HG02943 (cell line): Measurements from ENCODE around the gene WDR86.

Experiments used
- ATAC-seq: cut with Tn5 transposase; IDR thresholded peaks from one replicate; pipeline ENCODE4 v1.9.1; 2021; ENCODE audit warnings: mild to moderate bottlenecking, low read depth, moderate library complexity; ENCODE audit not compliant: unreplicated experiment

The WDR86 gene

GRCh38 chr7:151363182-151363581 is 46.7 kb downstream of the WDR86 start:
- ATAC-seq: no peak

GRCh38 chr7:151361193-151361959 is 48.5 kb downstream of the WDR86 start:
- no peak for ATAC-seq

- ATAC-seq: no peak
These were observed 57.3 kb downstream of the WDR86 start for GRCh38 chr7:151352512-151352911.

DNA sequence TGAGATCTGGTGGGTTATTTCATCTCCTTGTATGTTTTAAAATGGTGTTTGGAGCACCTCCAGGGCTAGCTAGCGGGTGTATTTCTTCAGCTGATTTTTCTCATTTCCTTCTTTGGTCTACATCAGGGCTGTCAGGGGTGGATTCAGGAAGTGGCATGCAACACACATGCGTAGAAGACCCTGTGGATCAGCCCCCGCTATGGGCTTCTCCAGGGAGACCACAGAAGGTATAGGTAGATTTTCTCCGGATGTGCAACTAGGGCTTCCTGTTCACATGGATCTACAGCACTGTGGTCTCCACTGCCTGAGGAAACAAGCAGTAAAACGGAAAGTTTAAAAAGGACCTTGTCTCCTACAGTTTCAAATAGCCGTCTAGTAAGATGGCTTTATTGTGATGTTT is 57.9 kb downstream of the WDR86 start:
- no peak for ATAC-seq

DNA sequence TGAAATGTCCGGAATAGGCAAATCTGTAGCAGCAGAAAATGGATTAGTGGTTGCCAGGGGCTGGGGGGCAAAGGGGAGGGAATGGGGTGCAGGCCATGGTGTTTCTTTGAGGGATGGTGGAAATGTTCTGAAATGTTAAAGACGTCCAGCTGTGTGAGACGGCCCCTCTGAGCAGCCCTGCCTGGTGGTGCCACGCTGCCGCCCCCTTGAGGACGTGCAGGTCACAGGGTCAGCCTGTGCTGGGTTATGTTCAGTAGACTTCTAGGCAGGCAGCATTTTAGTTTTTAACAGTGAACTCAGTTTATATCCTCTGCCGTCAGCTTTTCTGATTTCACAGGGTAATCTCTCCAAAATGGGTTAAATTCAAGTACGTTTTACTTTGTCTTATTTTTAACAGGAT is 58.8 kb downstream of the WDR86 start:
- ATAC-seq: no peak

DNA sequence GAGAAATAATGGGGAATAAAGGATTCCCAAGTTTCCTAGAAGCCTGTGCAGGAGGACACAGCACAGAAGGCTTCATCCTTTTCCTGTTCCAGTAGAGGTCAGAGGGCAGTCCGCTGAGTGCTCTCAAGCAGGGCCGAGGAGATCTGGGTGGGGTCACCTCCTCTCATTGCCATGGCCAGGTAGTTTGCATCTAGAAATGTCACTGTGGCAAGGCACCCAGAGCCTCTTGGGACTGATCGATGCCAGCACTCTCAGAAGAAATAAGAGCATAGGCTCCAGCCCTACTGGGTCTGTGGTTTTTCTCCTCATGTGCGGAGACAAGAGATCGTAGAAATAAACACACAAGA is 60.4 kb downstream of the WDR86 start:
- peak; percentile 49 for ATAC-seq

- ATAC-seq: no peak
These were observed 60.9 kb downstream of the WDR86 start for GRCh38 chr7:151348970-151349369.

DNA sequence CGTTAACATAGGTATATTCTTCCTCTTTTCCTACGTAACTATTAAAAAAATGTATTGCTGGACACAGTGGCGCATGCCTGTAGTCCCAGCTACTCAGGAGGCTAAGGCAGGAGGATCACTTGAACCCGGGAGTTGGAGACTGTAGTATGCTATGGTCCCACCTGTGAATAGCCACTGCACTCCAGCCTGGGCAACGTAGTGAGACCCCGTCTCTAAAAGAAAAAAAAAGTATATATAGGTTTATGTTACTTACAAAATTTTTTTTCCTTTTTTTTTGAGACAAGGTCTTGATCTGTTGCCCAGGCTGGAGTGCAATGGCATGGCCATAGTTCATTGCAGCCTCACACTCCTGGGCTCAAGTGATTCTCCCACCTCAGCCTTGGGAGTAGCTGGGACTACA is 62.6 kb downstream of the WDR86 start:
- no peak for ATAC-seq

DNA sequence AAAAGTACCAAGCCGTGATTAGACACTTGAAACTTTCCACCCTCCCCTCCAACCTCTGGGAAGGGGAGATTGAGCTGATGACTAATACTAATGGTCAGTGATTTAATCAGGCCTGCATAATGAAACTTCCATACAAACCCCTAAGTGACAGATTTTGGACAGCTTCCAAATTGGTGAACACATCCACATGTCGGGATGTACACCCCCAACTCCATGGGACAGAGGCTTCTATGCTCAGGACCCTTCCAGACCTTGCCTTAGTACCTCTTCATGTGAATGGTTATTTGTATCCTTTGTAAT is 63.4 kb downstream of the WDR86 start:
- ATAC-seq: no peak

DNA sequence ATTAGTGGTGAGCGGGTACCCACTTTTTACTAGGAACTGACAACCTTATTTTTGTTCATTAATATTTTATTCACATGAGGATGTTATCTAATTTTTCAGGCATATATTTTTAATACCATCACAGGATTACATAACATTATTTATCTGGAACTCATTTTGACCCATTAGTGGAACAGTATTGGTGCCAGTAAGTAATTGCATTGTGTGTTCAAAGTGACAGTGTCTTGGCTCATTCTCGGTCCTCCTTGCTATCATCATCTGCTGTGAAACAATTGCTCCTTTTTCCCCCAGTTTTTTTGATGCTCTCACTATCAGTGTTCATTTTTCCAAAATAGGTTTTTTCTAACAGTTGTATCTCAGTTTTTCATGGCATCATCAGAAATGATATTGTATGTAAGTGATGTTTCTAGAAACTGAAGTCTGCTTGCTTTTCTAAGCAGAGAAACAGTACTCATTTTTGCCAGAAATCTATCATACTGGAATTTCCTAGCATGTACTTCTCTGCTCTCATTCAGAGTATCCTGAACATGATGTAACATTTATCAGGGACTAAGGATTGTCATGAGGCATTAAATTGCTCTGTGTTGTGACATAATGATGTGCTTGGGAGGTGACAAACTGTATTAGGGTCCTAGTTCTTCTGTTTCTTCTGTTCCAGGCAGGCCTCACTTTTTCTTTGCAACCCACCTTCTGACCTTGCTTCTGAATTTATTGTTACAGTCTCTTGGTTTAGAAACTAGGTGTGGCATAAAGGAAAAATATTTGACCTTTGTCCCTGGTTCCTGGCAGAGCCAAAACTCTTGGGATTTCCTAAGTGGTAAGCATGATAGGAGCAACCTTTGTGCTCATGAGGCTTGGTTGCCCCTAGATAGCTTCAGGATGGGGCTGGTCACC is 64.0 kb downstream of the WDR86 start:
- ATAC-seq: no peak

GRCh38 chr7:151343516-151343915 is 66.3 kb downstream of the WDR86 start:
- ATAC-seq: no peak

DNA sequence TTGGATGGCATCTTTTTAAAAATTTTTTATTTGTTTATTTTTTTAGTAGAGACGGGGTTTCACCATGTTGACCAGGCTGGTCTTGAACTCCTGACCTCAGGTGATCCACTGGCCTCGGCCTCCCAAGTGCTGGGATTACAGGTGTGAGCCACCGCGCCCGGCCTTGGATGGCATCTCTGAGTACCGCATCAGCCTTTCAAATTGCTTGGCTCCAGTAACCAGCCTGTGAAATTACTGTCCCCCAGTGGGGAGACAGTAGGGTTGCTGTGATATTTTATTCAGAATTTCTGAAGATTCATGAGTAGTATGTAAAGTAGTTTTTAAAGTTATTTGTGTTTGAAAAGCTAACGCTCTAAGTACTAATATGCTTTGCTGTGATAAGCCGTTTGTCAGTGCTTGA is 67.0 kb downstream of the WDR86 start:
- no peak for ATAC-seq

GRCh38 chr7:151342102-151342646 is 67.7 kb downstream of the WDR86 start:
- peak; percentile 60 for ATAC-seq

DNA sequence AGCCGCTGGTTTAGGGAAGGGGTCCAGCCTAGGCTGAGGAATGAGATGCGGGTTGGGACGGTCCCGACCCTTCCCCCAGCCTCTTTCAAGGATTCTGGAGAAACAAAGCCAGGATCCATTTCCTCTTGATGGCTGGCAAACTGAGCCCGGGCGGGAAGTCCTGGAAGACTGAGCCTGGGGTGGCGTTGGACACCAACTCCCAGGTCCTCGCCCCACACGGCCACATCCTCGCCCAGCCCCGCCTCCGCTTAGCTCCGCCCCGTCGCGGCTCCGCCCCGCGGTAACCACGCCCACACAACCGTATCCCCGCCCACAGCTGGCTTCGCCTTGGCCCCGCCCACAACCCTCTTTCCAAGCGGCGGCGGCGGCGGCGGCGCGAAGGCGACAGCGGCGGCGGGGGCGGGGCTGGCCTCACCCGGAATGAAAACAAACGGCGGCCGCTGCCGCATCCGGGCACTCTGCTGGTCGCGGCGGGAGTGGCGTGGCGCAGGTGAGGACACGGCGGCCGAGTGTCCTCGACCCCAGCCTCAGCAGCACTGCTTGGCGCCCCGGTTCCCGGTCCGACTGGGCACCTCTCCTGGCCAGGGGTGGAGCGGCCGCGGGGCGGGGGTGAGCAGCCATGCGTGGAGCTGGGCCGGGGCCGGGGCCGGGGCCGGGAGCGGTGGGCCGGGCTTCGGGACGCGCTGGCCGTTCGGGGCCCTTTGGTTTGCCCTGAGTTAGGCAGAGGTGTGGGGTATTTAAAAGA is 68.3 kb downstream of the WDR86 start, which contains the start of gene NUB1:
Gene NUB1, plus strand, starts transcription at position 456 of the 745 bp plus-strand sequence. CDS start 3,538 bp downstream, outside the sequence.
- peak; percentile 56 for ATAC-seq

GRCh38 chr7:151340794-151341356 is 69.0 kb downstream of the WDR86 start:
- no peak for ATAC-seq

- ATAC-seq: peak; percentile 40
These were observed 70.0 kb downstream of the WDR86 start for GRCh38 chr7:151339651-151340382.

DNA sequence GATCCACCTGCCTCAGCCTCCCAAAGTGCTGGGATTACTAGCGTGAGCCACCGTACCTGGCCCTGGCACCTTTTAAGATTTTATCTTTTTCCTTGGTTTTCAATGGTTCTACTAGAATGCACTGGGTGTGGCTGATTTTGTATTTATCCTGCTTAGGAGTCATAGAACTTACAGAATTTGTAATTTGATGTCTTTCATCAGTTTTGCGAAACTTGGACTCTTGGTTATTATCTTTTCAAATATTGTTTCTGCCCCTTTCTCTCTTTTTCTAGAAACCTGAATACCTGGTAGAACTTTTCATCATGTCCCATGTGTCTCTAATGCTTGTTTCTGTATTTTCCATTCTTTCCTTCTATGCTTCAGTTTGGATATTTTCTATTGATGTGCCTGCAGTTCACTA is 71.0 kb downstream of the WDR86 start:
- no peak for ATAC-seq

DNA sequence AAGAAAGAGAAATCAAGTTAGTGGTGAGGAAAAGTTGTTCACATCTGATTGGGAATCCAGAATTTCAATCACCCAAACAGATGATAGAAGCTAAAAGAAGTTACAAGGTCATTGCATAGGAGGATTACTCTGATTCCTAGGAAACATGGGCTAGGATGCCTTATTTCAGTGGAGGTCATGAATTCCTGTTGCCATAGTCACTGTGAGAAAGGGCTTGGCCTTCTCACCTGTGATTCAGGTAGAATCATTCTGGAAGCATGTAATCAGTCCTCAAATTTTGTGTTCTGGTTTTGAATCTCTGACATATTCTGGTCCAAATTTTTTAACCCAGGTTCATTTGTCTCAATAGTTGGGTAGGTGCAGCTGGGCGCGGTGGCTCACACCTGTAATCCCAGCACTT is 72.5 kb downstream of the WDR86 start:
- no peak for ATAC-seq

GRCh38 chr7:151336027-151336708 is 73.7 kb downstream of the WDR86 start:
- ATAC-seq: no peak
